Stimulated activated CD8-positive, alpha-beta memory T cell treated with anti-CD3 and anti-CD28 coated beads, Interleukin-7, amount 100 ng/mL, for 4 hours (primary cell): ENCODE data around the gene RNF6.
A peak's percentile ranks its signal among the peaks of the same experiment; 100 is the strongest.
"Not testable (repeated sequence)": the region's sequence is repeated elsewhere in the genome, so short reads cannot be mapped to it uniquely, and the experiment has no call there.

Experiments used
- DNase-seq, 2 donors: peaks; one replicate each; pipeline ENCODE4 v3.0.0-alpha.2; 2020; ENCODE audit warnings: low read depth in 2 of 2

RNF6 gene

GRCh38 chr13:26221721-26222519 is at the start of gene RNF6:
Gene RNF6 (minus strand): TSS chr13:26222314. CDS start chr13:26219649, 2,665 bp downstream.
- peak; percentile 77 to 81 for DNase-seq

GRCh38 chr13:26270707-26271106 is 48.6 kb upstream of the RNF6 start:
- DNase-seq = no peak

GRCh38 chr13:26266311-26266710 is 44.2 kb upstream of the RNF6 start:
- no peak for DNase-seq

GRCh38 chr13:26262156-26262555 is 40.0 kb upstream of the RNF6 start:
- no peak for DNase-seq

- no peak for DNase-seq
Observed at GRCh38 chr13:26259634-26260033, 37.5 kb upstream of the RNF6 start.

- DNase-seq = no peak
Observed at GRCh38 chr13:26257049-26257448, 34.9 kb upstream of the RNF6 start.

GRCh38 chr13:26255691-26256277 is 33.7 kb upstream of the RNF6 start:
- DNase-seq = no peak

- no peak for DNase-seq
Observed at GRCh38 chr13:26255115-26255514, 33.0 kb upstream of the RNF6 start.

GRCh38 chr13:26254583-26255111 is 32.5 kb upstream of the RNF6 start:
- DNase-seq = peak; percentile 26 to 27

GRCh38 chr13:26253787-26254582 is 31.9 kb upstream of the RNF6 start, which contains the start of gene CDK8:
Gene CDK8 (plus strand): TSS chr13:26254129. CDS start chr13:26254642, 513 bp downstream.
- DNase-seq = peak; percentile 78 to 85

- no peak for DNase-seq
Observed at GRCh38 chr13:26253262-26253786, 31.2 kb upstream of the RNF6 start.

- not testable (repeated sequence) for DNase-seq
Observed at GRCh38 chr13:26252006-26252405, 29.9 kb upstream of the RNF6 start.

- DNase-seq = no peak
Observed at GRCh38 chr13:26249551-26249950, 27.4 kb upstream of the RNF6 start.

- DNase-seq = no peak
Observed at GRCh38 chr13:26247608-26248007, 25.5 kb upstream of the RNF6 start.

- DNase-seq = no peak
Observed at GRCh38 chr13:26247011-26247410, 24.9 kb upstream of the RNF6 start.

- DNase-seq = no peak
Observed at GRCh38 chr13:26246154-26246553, 24.0 kb upstream of the RNF6 start.

GRCh38 chr13:26236296-26236695 is 14.2 kb upstream of the RNF6 start:
- DNase-seq = no peak

GRCh38 chr13:26230703-26231102 is 8.6 kb upstream of the RNF6 start:
- no peak for DNase-seq

- DNase-seq = no peak
Observed at GRCh38 chr13:26229080-26229615, 7.0 kb upstream of the RNF6 start.

- DNase-seq = no peak
Observed at GRCh38 chr13:26228096-26228495, 6.0 kb upstream of the RNF6 start.

GRCh38 chr13:26227166-26227971 is 5.3 kb upstream of the RNF6 start:
- DNase-seq = no peak
